NT2/D1 (cell line): ENCODE measurements around the gene KIFBP.

Source experiments
- SUZ12 ChIP-seq: IDR thresholded peaks from 2 replicates; pipeline ENCODE4 v1.6.1; 2011; ENCODE audit not compliant: insufficient read length, insufficient read depth; ENCODE audit errors: extremely low read depth
- YY1 ChIP-seq: IDR thresholded peaks from 2 replicates; pipeline ENCODE4 v1.6.1; 2011; ENCODE audit not compliant: insufficient read length, insufficient read depth
- ZNF274 ChIP-seq: IDR thresholded peaks from 2 replicates; pipeline ENCODE4 v1.6.1; 2011; ENCODE audit warnings: mild to moderate bottlenecking, low read depth, low read length

GRCh38 chr10:69045441-69046300 lies 57.1 kb downstream of the KIFBP start:
- no peak for TF ChIP-seq YY1
- TF ChIP-seq SUZ12 = no peak
- no peak for TF ChIP-seq ZNF274
